Measurements from ENCODE around the gene TBC1D30.
A peak's percentile ranks its signal among the peaks of the same experiment; 100 is the strongest.
"Not testable (repeated sequence)": the region's sequence is repeated elsewhere in the genome, so short reads cannot be mapped to it uniquely, and the experiment has no call there.

TBC1D30 gene

GRCh38 chr12:64824500-64825142 is at the start of gene TBC1D30:
TBC1D30 (plus strand) TSS chr12:64824647; CDS start chr12:64824880, 233 bp downstream.
- DNase-seq (ENCODE audit: low read depth in 2 of 3, low spot score in 2 of 3) = no peak

DNA sequence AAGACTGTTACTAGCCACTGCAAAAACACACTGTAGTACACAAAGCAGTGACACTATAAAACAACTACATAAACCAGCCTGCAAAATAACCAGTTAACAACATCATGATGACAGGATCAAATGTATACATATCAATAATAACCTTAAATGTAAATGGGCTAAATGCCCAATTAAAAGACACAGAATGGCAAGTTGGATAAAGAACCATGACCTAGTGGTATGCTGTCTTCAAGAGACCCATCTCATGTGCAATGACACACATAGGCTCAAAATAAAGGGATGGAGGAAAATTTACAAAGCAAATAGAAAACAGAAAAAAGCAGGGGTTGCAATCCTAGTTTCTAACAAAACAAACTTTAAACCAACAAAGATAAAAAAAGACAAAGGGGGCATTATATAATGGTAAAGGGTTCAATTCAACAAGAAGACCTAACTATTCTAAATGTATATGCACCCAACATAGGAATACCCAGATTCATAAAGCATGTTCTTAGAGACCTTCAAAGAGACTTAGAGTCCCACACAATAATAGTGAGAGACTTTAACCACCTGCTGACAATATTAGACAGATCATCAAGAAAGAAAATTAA is 49.2 kb upstream of the TBC1D30 start:
- not testable (repeated sequence) for DNase-seq (ENCODE audit: low read depth in 2 of 3, low spot score in 2 of 3)

DNA sequence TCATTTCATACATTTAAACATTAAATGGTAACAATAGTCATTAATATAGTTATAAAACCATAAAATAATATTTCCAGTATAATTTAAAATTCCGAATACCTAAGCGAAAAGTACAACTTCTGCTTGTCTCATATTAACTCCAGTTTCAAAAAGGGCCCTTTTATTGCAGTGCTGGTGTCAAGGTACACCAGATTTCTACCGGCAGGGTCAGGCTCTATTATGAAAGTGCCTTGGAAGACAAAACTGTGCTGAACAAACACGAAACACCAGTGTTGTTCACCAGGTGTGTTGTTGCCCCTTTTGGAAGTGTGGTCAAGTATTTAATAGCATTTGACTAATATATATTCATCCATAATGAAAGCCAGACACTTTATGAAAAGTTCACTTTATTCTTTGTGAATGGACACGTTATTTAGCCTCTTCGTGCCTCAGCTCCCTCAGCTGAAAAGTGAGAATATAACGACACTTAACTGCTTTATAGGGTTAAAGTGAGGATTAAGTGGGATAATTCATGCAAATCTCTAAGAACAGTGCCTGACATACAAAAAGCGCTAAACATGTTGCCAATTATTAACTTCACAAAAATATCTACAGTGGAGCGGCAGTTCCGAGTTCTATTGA is 45.0 kb upstream of the TBC1D30 start:
- DNase-seq (ENCODE audit: low read depth in 2 of 3, low spot score in 2 of 3) = no peak

GRCh38 chr12:64780132-64780530 is 44.3 kb upstream of the TBC1D30 start:
- no peak for DNase-seq (ENCODE audit: low read depth in 2 of 3, low spot score in 2 of 3)

DNA sequence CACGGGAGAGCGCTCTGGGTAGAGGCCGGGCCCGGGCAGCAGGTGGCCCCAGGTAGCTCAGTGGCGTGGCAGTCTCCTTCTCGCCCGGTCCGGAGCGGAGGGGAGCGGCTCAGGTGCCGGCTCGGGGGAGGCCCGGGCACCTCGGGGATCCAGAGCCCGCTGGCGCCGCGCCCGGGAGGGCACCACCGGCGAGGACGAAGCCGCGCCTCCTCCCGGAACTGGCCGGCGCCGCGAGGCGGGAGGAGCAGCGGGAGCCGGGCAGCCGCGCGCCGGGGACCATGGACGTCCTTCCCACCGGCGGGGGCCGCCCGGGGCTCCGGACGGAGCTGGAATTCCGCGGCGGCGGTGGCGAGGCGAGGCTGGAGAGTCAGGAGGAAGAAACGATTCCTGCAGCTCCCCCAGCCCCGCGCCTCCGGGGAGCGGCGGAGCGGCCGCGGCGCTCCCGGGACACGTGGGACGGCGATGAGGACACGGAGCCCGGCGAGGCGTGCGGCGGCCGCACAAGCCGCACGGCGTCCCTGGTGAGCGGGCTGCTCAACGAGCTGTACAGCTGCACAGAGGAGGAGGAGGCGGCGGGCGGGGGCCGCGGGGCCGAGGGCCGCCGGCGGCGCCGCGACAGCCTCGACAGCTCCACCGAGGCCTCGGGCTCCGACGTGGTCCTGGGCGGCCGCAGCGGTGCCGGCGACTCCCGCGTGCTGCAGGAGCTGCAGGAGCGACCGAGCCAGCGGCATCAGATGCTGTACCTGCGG is 43.7 kb upstream of the TBC1D30 start:
- no peak for DNase-seq (ENCODE audit: low read depth in 2 of 3, low spot score in 2 of 3)

DNA sequence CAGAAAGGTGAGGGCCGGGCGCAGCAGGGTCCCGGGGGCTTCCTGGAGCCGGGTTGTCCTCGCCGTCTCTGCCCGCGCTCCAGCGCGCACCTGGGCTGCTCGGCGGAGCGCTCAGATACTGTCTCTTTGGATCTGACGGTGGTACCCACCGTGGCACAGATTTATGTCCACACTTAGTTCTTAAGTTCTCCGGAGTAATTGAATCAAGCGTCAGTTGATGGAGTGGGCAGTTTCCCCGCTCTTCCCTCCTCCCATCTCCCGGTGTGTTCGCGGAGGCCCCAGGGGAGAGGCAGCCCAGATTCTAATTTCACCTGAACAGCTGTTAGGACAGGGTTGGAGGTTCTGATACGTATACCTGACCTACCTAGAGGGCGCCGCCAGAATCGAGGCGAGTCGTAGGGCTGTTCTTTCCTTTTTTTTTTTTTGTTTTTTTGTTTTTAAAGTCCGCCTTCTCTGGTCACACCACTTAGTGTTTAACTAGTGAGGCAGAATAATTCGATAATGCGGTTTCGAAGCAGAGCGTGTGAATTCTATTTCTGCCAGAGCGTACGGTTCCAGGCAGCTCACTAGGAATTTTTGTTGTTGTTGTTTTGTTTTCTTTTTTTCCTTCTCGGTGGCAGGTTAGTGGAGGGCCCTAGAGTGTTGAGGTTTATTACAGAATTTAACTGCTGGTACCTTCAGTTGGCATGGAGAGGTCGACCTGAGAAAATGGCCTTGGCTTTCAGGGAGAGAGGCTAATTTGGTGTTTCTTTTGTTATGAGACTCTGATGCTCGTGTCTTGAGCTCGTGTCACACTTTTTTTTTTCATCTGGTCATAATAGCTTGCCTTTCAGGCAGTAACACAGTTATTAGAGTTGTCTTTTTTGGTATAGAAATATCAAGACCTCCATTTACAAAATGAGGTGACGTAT is 42.9 kb upstream of the TBC1D30 start:
- DNase-seq (ENCODE audit: low read depth in 2 of 3, low spot score in 2 of 3) = no peak

DNA sequence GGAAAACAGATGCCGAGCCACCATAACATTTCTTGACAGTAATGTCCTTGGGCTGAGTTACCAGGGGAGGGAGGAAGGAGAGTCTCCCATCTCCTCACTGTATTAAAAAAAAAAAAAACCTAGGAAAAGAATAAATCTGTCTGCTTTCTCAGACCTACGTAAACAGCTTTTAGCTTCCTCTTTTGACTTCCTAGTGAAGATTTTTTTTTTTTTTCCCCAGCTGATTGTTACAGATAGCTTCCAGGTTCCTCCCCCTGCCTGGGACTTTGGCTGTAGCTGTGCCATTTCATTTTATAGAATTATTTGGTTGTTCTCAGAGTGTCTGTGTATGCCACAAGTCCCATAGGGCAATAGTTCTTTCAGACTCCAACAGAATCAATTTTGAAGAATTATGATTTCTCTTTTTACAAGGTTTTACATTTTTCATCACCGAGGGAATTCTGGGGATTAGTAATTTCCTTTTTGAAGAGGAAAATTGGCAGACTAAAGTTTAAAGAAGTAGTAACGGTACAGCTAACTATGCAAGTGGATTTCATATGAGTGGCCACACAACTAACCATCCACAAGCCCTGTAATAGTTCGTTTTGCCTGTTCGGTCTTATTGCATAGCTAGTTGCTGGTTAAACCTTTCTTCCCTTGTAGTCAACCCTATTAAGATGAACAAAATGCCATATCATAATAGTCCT is 42.1 kb upstream of the TBC1D30 start:
- no peak for DNase-seq (ENCODE audit: low read depth in 2 of 3, low spot score in 2 of 3)

DNA sequence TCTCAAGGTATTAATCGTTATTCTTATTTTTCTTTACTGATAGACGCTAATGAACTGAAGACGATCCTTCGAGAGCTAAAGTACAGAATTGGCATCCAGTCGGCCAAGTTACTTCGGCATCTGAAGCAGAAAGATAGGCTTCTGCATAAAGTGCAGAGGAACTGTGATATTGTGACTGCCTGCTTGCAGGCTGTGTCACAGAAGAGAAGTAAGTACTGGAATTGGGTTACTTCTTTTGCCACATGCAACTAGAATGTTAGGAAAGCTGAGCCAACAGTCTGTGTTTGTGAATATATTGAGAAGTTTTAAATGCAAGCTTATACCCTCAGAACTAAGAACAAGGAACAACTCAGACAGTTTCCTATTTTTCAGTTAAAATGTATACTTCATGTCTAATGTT is 38.6 kb upstream of the TBC1D30 start:
- DNase-seq (ENCODE audit: low read depth in 2 of 3, low spot score in 2 of 3) = no peak

DNA sequence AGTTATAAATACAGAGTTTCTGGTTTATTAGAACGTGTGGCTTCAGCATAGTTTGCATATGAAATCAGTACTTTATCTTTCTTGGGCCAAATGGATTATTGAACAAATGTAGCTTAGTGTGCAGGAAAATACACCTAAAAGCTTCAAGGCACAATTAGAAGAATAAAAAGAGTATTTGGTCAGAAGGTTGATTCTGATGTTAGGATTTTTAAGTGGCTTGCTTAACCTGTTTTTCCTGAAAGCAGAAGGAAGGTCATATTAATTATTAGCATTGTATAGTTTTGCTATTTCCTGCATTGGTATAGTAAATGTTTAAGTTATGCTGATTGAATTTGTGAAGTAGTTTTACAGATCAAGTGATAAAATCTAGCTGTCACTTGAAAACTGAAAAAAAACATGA is 34.3 kb upstream of the TBC1D30 start:
- DNase-seq (ENCODE audit: low read depth in 2 of 3, low spot score in 2 of 3) = no peak

GRCh38 chr12:64791036-64791435 is 33.4 kb upstream of the TBC1D30 start:
- no peak for DNase-seq (ENCODE audit: low read depth in 2 of 3, low spot score in 2 of 3)

DNA sequence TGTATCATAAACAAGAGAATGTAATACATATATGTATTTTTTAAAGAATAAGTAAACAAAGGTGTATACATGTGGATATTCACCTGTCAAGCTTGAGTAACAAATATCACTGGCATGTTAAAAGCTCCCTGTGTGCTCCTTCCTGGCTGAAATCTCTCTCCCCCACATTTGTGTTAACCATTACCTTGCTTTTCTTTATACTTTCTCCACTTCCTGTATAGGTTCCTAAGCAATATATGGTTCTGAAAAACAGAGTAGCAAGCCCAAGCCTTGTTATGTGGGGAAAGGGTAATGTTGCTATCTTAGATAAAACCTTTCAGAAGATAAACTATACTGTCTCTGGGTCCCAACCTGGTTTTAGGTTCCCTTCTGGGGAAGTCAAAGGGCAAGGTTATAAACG is 32.3 kb upstream of the TBC1D30 start:
- DNase-seq (ENCODE audit: low read depth in 2 of 3, low spot score in 2 of 3) = no peak

DNA sequence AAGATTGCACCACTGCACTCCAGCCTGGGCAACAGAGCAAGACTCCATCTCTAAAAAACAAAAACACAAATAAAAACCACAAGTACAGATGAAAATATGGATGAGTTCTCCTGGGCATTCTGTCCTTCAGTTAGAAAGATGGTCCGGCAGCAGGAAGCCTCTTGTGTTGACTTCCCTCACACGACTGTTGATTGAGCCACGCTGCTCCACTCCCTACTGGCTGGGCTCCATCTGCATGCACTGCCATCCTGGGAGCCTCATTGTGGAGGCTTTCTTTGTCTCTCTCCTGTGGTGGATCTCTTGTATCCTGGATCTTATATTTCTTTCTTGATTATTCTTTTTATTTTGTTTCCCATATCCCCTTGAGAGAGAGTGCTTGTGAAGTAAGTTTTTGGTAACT is 30.8 kb upstream of the TBC1D30 start:
- no peak for DNase-seq (ENCODE audit: low read depth in 2 of 3, low spot score in 2 of 3)

- DNase-seq (ENCODE audit: low read depth in 2 of 3, low spot score in 2 of 3) = no peak
These were observed 30.1 kb upstream of the TBC1D30 start for GRCh38 chr12:64794305-64794704.

DNA sequence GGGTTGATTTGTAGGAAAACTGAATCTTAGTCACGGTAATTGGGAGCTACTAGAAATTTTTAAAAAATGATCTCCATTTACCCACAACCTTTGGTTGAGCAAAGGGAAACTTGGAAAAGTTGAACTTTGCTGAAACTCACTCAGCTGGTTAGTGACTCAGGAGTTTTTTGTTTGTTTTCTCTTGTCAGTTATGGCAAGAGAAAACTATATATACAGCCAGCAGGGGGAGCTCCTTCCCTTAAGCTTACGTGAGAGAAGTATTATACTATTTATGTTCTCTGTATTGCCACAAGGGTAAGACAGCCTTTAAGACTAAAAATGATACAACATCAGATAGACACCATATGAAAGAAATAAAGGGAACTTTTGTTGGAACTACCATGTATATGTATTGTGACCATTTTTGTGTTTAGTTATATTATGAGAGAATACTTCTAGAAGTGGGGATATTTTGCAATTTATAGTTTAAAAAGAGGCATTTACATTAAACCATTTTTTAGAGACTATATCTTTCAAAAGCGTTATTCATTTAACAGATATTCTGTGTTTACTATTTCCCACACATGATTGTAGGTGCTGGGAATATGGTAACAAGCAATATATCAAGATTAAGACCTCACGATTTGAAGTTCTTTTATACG is 28.1 kb upstream of the TBC1D30 start:
- peak in 1 of 3 experiments; percentile 28 for DNase-seq (ENCODE audit: low read depth in 2 of 3, low spot score in 2 of 3)

DNA sequence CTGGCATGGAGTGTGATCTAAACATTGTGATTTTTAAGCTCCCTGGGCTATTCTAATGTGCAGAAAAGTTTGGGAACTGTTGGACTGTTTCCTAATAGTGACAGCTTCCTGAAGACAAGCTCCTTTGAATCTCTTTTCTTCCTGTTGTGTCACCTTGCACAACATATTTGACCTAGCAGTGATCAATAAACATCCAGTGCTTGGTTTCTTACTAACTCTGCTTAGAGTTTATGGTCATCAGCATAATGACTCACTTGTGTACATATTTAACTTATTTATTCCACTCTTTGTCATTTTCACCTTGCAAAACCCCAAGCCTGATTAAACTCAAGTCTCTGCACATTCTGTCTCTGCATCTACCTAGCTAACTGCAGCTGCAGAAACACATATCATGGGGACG is 27.3 kb upstream of the TBC1D30 start:
- DNase-seq (ENCODE audit: low read depth in 2 of 3, low spot score in 2 of 3) = no peak

DNA sequence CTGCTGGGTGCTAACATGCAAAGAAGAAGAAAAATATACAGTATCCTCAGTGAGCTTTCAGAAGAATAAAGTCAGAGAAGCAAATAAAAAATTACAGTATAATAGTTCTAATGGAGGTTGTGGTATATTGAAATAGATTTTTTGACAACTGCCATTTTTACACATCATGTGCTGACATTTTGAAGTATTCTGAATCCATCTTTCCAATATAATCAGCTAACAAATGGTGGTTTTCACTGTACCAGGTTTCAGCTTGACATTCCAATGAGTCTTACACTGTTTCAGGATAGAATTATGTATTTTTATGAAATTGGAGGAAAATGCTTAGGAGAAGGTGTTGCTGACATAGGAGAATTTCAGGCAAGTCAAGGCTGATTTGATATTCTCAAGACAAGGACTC is 26.3 kb upstream of the TBC1D30 start:
- no peak for DNase-seq (ENCODE audit: low read depth in 2 of 3, low spot score in 2 of 3)

- DNase-seq (ENCODE audit: low read depth in 2 of 3, low spot score in 2 of 3) = no peak
These were observed 23.8 kb upstream of the TBC1D30 start for GRCh38 chr12:64800640-64801039.

- no peak for DNase-seq (ENCODE audit: low read depth in 2 of 3, low spot score in 2 of 3)
These were observed 23.1 kb upstream of the TBC1D30 start for GRCh38 chr12:64801381-64801780.

DNA sequence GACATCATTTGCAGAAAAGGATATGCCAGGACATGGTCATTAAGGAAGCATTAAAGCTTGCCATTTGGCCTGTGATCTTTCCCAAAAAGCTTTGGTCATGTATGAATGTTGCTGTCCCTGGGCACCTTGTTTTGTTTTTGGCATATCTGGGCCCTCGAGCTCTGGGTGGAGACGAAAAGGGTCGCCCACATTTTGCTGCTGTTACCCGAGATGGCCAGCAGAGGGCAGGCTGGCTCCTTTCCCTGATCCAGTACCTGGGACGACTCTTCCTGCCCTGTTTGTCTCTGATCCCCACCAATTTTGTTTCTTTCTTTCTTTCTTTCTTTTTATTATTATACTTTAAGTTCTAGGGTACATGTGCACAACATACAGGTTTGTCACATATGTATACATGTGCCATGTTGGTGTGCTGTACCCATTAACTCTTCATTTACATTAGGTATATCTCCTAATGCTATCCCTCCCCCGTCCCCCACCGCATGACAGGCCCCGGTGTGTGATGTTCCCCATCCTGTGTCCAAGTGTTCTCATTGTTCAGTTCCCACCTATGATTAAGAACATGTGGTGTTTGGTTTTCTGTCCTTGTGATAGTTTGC is 22.2 kb upstream of the TBC1D30 start:
- peak in 2 of 3 experiments; percentile 41 for DNase-seq (ENCODE audit: low read depth in 2 of 3, low spot score in 2 of 3)

GRCh38 chr12:64806173-64806572 is 18.3 kb upstream of the TBC1D30 start:
- DNase-seq (ENCODE audit: low read depth in 2 of 3, low spot score in 2 of 3) = no peak

All from activated CD8-positive, alpha-beta memory T cell treated with anti-CD3 and anti-CD28 coated beads for 48 hours (primary cell).